ENCODE results near the gene TMEM87B.

GRCh38 chr2:112141626-112142007, 86.5 kb downstream of the TMEM87B start:
- TF ChIP-seq JUND (IDR thresholded peaks at IDR 0.05) = no peak
- no peak for TF ChIP-seq CTCF (IDR thresholded peaks at IDR 0.05 in 2 of 3, conservative IDR thresholded peaks at IDR 0.05 in 1 of 3; ENCODE audit: borderline replicate concordance in 1 of 3, insufficient read depth in 1 of 3, low read depth in 2 of 3, low read length in 2 of 3)
- no peak for TF ChIP-seq SP1 (IDR thresholded peaks at IDR 0.05; ENCODE audit: low read depth)
- no peak for TF ChIP-seq POLR2A (IDR thresholded peaks at IDR 0.05; ENCODE audit: borderline replicate concordance, extremely low read depth, insufficient read depth, insufficient read length)
- TF ChIP-seq ZBTB33 (IDR thresholded peaks at IDR 0.05; ENCODE audit: extremely low read depth, insufficient replicate concordance, low read length) = no peak
- no peak for TF ChIP-seq EGR1 (IDR thresholded peaks at IDR 0.05; ENCODE audit: low read depth)
- TF ChIP-seq TCF7L2 (IDR thresholded peaks at IDR 0.05; ENCODE audit: borderline replicate concordance, extremely low read depth, insufficient read depth, insufficient read length) = no peak
- no peak for TF ChIP-seq POLR2AphosphoS5 (IDR thresholded peaks at IDR 0.05; ENCODE audit: low read depth, low read length)
- TF ChIP-seq ZFX (IDR thresholded peaks at IDR 0.05) = no peak
- TF ChIP-seq YY1 (IDR thresholded peaks at IDR 0.05; ENCODE audit: extremely low read depth, insufficient replicate concordance, low read depth, low read length) = no peak
- TF ChIP-seq RAD21 (IDR thresholded peaks at IDR 0.05; ENCODE audit: low read depth) = no peak
- TF ChIP-seq EZH2 (IDR thresholded peaks at IDR 0.05) = no peak
- TF ChIP-seq REST (IDR thresholded peaks at IDR 0.05; ENCODE audit: low read depth) = no peak

Measured in HCT116 (cell line).